GM19099 (cell line): ENCODE results near the gene CRYBG3.

Experiments used
- POLR2A ChIP-seq: IDR thresholded peaks from 3 replicates; pipeline ENCODE4 v1.6.1; 2011; ENCODE audit warnings: low read depth; ENCODE audit not compliant: insufficient read length; ENCODE audit errors: extremely low read depth

Gene CRYBG3

GRCh38 chr3:97871801-97872524, 50.2 kb downstream of the CRYBG3 start:
- TF ChIP-seq POLR2A: no peak

GRCh38 chr3:97872525-97873042, 50.8 kb downstream of the CRYBG3 start:
- TF ChIP-seq POLR2A: no peak

- no peak for TF ChIP-seq POLR2A
These were observed 58.5 kb downstream of the CRYBG3 start for GRCh38 chr3:97880267-97880666.

- no peak for TF ChIP-seq POLR2A
These were observed 61.3 kb downstream of the CRYBG3 start for GRCh38 chr3:97882975-97883598.

- TF ChIP-seq POLR2A: no peak
These were observed 61.9 kb downstream of the CRYBG3 start for GRCh38 chr3:97883736-97884135.

- no peak for TF ChIP-seq POLR2A
These were observed 62.8 kb downstream of the CRYBG3 start for GRCh38 chr3:97884586-97885123.

GRCh38 chr3:97885931-97886824, 64.4 kb downstream of the CRYBG3 start:
- TF ChIP-seq POLR2A: no peak

- no peak for TF ChIP-seq POLR2A
These were observed 68.0 kb downstream of the CRYBG3 start for GRCh38 chr3:97889814-97890213.

GRCh38 chr3:97892852-97893251, 71.0 kb downstream of the CRYBG3 start:
- no peak for TF ChIP-seq POLR2A

GRCh38 chr3:97895216-97895615, 73.4 kb downstream of the CRYBG3 start:
- TF ChIP-seq POLR2A: no peak

GRCh38 chr3:97896129-97896528, 74.3 kb downstream of the CRYBG3 start:
- no peak for TF ChIP-seq POLR2A

GRCh38 chr3:97896547-97896946, 74.7 kb downstream of the CRYBG3 start:
- TF ChIP-seq POLR2A: no peak

- TF ChIP-seq POLR2A: no peak
These were observed 77.5 kb downstream of the CRYBG3 start for GRCh38 chr3:97899331-97899730.

GRCh38 chr3:97901313-97902248, 79.8 kb downstream of the CRYBG3 start:
- TF ChIP-seq POLR2A: no peak
